H9 (cell line): Measurements from ENCODE around the gene P2RX2. TPM values are rescaled to one million over a fixed set of nuclear protein-coding genes. Genes with fewer than 3 reads are reported as not detected.

ENCODE experiments used
- DNase-seq: peaks from one replicate; pipeline ENCODE4 v3.0.0-alpha.2; 2017
- H2AFZ ChIP-seq: one replicate; pipeline ENCODE4 v1.6.1; 2013; ENCODE audit warnings: mild to moderate bottlenecking, low read length, control low read depth, moderate library complexity
- H2AK5ac ChIP-seq: 2 replicates; pipeline ENCODE4 v1.6.1; 2013; ENCODE audit warnings: low read length, control low read depth, mixed read lengths; ENCODE audit not compliant: insufficient read length
- H2BK120ac ChIP-seq: one replicate; pipeline ENCODE4 v1.6.1; 2013; ENCODE audit warnings: low read depth, mild to moderate bottlenecking, low read length, control low read depth, inconsistent platforms; ENCODE audit not compliant: poor library complexity, severe bottlenecking
- H2BK12ac ChIP-seq: 2 replicates; pipeline ENCODE4 v1.6.1; 2013; ENCODE audit warnings: low read length, control low read depth, mixed read lengths, low read depth; ENCODE audit not compliant: insufficient read length
- H2BK15ac ChIP-seq: 2 replicates; pipeline ENCODE4 v1.6.1; 2013; ENCODE audit warnings: low read depth, low read length, control low read depth
- H2BK20ac ChIP-seq: one replicate; pipeline ENCODE4 v1.6.1; 2013; ENCODE audit warnings: low read depth, mild to moderate bottlenecking, low read length, control low read depth, inconsistent platforms; ENCODE audit not compliant: poor library complexity, severe bottlenecking
- H2BK5ac ChIP-seq: 2 replicates; pipeline ENCODE4 v1.6.1; 2013; ENCODE audit warnings: low read length, control low read depth, mixed read lengths; ENCODE audit not compliant: insufficient read length
- H3K14ac ChIP-seq: 2 replicates; pipeline ENCODE4 v1.6.1; 2013; ENCODE audit warnings: low read length, control low read depth; ENCODE audit not compliant: insufficient read depth
- H3K18ac ChIP-seq: 2 replicates; pipeline ENCODE4 v1.6.1; 2013; ENCODE audit warnings: low read depth, mild to moderate bottlenecking, mixed read lengths, low read length, control low read depth; ENCODE audit not compliant: insufficient read length
- H3K23ac ChIP-seq: 2 replicates; pipeline ENCODE4 v1.6.1; 2013; ENCODE audit warnings: low read length, control low read depth, mixed read lengths, low read depth; ENCODE audit not compliant: insufficient read length
- H3K23me2 ChIP-seq: 2 replicates; pipeline ENCODE4 v1.6.1; 2013; ENCODE audit warnings: low read depth, mild to moderate bottlenecking, mixed read lengths, low read length, control low read depth; ENCODE audit not compliant: insufficient read length, poor library complexity, severe bottlenecking
- H3K27ac ChIP-seq: 2 replicates; pipeline ENCODE4 v1.5.1; 2013; ENCODE audit warnings: low read length, control low read depth, mixed read lengths, low read depth; ENCODE audit not compliant: insufficient read length
- H3K27me3 ChIP-seq: 2 replicates; pipeline ENCODE4 v1.6.1; 2013; ENCODE audit warnings: low read length, control low read depth, inconsistent platforms; ENCODE audit not compliant: insufficient read depth
- H3K4ac ChIP-seq: 2 replicates; pipeline ENCODE4 v1.6.1; 2013; ENCODE audit warnings: low read depth, mild to moderate bottlenecking, control low read depth, inconsistent platforms, low read length, moderate library complexity
- H3K4me1 ChIP-seq: 2 replicates; pipeline ENCODE4 v1.6.1; 2013; ENCODE audit warnings: low read length, control low read depth, inconsistent platforms; ENCODE audit not compliant: insufficient read depth
- H3K4me2 ChIP-seq: 2 replicates; pipeline ENCODE4 v1.6.1; 2013; ENCODE audit warnings: low read length, control low read depth, mixed read lengths; ENCODE audit not compliant: insufficient read length, insufficient read depth
- H3K56ac ChIP-seq: 2 replicates; pipeline ENCODE4 v1.6.1; 2013; ENCODE audit warnings: low read depth, mild to moderate bottlenecking, mixed read lengths, low read length, control low read depth; ENCODE audit not compliant: insufficient read length
- H3K79me1 ChIP-seq: 2 replicates; pipeline ENCODE4 v1.6.1; 2013; ENCODE audit warnings: low read depth, mild to moderate bottlenecking, moderate library complexity, low read length, control low read depth, inconsistent platforms; ENCODE audit not compliant: insufficient read depth, poor library complexity, severe bottlenecking
- H3K79me2 ChIP-seq: 2 replicates; pipeline ENCODE4 v1.6.1; 2013; ENCODE audit warnings: low read length, control low read depth, inconsistent platforms; ENCODE audit not compliant: insufficient read depth
- H3K9ac ChIP-seq: 2 replicates; pipeline ENCODE4 v1.6.1; 2013; ENCODE audit warnings: low read length, control low read depth, mixed read lengths; ENCODE audit not compliant: insufficient read length; ENCODE audit errors: extremely low read depth
- H3K9me3 ChIP-seq: one replicate; pipeline ENCODE4 v1.6.1; 2013; ENCODE audit warnings: low read depth, low read length, inconsistent platforms; ENCODE audit not compliant: control insufficient read depth
- H3T11ph ChIP-seq: one replicate; pipeline ENCODE4 v1.6.1; 2013; ENCODE audit warnings: mild to moderate bottlenecking, low read length, control low read depth, inconsistent platforms
- H4K20me1 ChIP-seq: one replicate; pipeline ENCODE4 v1.6.1; 2013; ENCODE audit not compliant: control insufficient read depth, insufficient read length, insufficient read depth
- H4K5ac ChIP-seq: 2 replicates; pipeline ENCODE4 v1.6.1; 2013; ENCODE audit warnings: low read depth, mild to moderate bottlenecking, mixed read lengths, low read length, control low read depth; ENCODE audit not compliant: insufficient read length
- H4K8ac ChIP-seq: replicated peaks from 2 replicates; pipeline ENCODE4 v1.6.1; 2013; ENCODE audit warnings: low read length, control low read depth, mixed read lengths, low read depth; ENCODE audit not compliant: insufficient read length
- H4K91ac ChIP-seq: 2 replicates; pipeline ENCODE4 v1.6.1; 2013; ENCODE audit warnings: low read depth, mild to moderate bottlenecking, moderate library complexity, mixed read lengths, low read length, control low read depth; ENCODE audit not compliant: insufficient read length
- H3K27ac Mint-ChIP-seq, 3 experiments: 2 replicates in 2 of 3; 3 replicates in 1 of 3; pipeline ENCODE4 v1.8.0; 2020 to 2021; ENCODE audit warnings: mixed read lengths in 3 of 3, mild to moderate bottlenecking in 1 of 3, moderate library complexity in 1 of 3
- H3K27me3 Mint-ChIP-seq: 2 replicates; pipeline ENCODE4 v1.8.0; 2021; ENCODE audit warnings: low read depth, mild to moderate bottlenecking, moderate library complexity, mixed read lengths
- H3K36me3 Mint-ChIP-seq, 3 experiments: 2 replicates in 2 of 3; 3 replicates in 1 of 3; pipeline ENCODE4 v1.8.0; 2020 to 2021; ENCODE audit warnings: low read depth in 3 of 3, mixed read lengths in 3 of 3; ENCODE audit not compliant: insufficient read depth in 1 of 3
- H3K4me1 Mint-ChIP-seq, 2 experiments: 2 replicates each; pipeline ENCODE4 v1.8.0; 2020; ENCODE audit warnings: mixed read lengths in 2 of 2
- H3K4me3 Mint-ChIP-seq, 2 experiments: 2 replicates in 1 of 2; 3 replicates in 1 of 2; pipeline ENCODE4 v1.8.0; 2020 to 2021; ENCODE audit warnings: mild to moderate bottlenecking in 2 of 2, mixed read lengths in 2 of 2, moderate library complexity in 1 of 2
- H3K9me3 Mint-ChIP-seq, 2 experiments: 2 replicates in 1 of 2; 3 replicates in 1 of 2; pipeline ENCODE4 v1.8.0; 2020; ENCODE audit warnings: mild to moderate bottlenecking in 2 of 2, mixed read lengths in 2 of 2, moderate library complexity in 1 of 2
- CTCF ChIP-seq: fragments of 200-600 bp; sonication (generic); conservative IDR thresholded peaks from 3 replicates; pipeline ENCODE4 v1.8.0; 2021; ENCODE audit warnings: antibody characterized with exemption, mild to moderate bottlenecking
- WGBS: extraction: QIAGEN DNeasy Blood & Tissue Kit; methylation state at CpG from one replicate; pipeline ENCODE4 v1.1.7; 2013; ENCODE audit warnings: missing lambda C conversion rate, low lambda C conversion rate, mixed read lengths; ENCODE audit not compliant: insufficient read length; ENCODE audit errors: extremely low coverage; 5-methylcytosine and 5-hydroxymethylcytosine counted together
- total RNA-seq: library from RNA; stranded (reverse); gene quantifications from 2 replicates; pipeline ENCODE4 v1.2.1, GENCODE V29; 2021

Gene P2RX2
- total RNA-seq, 1 experiment from 2014 or later, result 1.8 TPM

- Histone ChIP-seq H2AFZ (no peak overlapping the region), H3K23me2 (no peaks in the 10 kb centered on the region), H2BK120ac (no peak overlapping the region), H3K9me3 (no peaks in the 10 kb centered on the region), H3K79me2 (no peaks in the 10 kb centered on the region), H4K8ac (no peak overlapping the region), H3K23ac (no peak overlapping the region), H3K18ac (no peak overlapping the region), H4K5ac (no peak overlapping the region), H2AK5ac (no peak overlapping the region), H3K79me1 (no peaks in the 10 kb centered on the region), H2BK12ac (no peak overlapping the region), H4K20me1 (no peaks in the 10 kb centered on the region), H3K27me3 (peaks cover 44% of the 10 kb centered on the region; the same call in 1 of the 2 replicates), H3K4me1 (no peaks in the 10 kb centered on the region), H3K9ac (no peak overlapping the region), H3K4ac (no peak overlapping the region), H3K4me2 (no peak overlapping the region), H3T11ph (no peak overlapping the region), H3K14ac (no peak overlapping the region), H3K27ac (no peak overlapping the region), H3K56ac (no peak overlapping the region), H4K91ac (no peak overlapping the region), H2BK20ac (no peak overlapping the region), H2BK15ac (no peak overlapping the region), H2BK5ac (no peak overlapping the region)
- H3K27ac Mint-ChIP-seq, result no peak overlapping the region
- peaks cover 100% of the 10 kb centered on the region for H3K27me3 Mint-ChIP-seq
- WGBS, result no CpG with 5 or more reads among the region's 19 CpGs
- H3K9me3 Mint-ChIP-seq, result peaks cover 0 to 4% of the 10 kb centered on the region in 2 experiments; a peak in 1 of 5 replicates
- no peak overlapping the region for H3K4me3 Mint-ChIP-seq
- H3K36me3 Mint-ChIP-seq, result no peaks in the 10 kb centered on the region
- TF ChIP-seq CTCF, result no peak
- DNase-seq, result no peak
- H3K4me1 Mint-ChIP-seq, result peaks cover 3 to 11% of the 10 kb centered on the region in 2 experiments; a peak in 3 of 4 replicates
Measured at GRCh38 chr12:132588821-132589669, 29.5 kb upstream of the P2RX2 start.
